SK-N-SH (cell line): ENCODE measurements around the gene IRF2BPL.

Experiments used
- CHD2 ChIP-seq: fragments of 150-350 bp; IDR thresholded peaks from 2 replicates; pipeline ENCODE4 v1.6.1; 2018; ENCODE audit warnings: low read length; ENCODE audit not compliant: partially characterized antibody
- CTCF ChIP-seq: fragments of 200-600 bp; sonication (generic); IDR thresholded peaks from 2 replicates; pipeline ENCODE4 v1.6.1; 2017; ENCODE audit warnings: antibody characterized with exemption, mild to moderate bottlenecking, moderate library complexity
- ELF1 ChIP-seq: IDR thresholded peaks from 2 replicates; pipeline ENCODE4 v1.4.0; 2012
- EP300 ChIP-seq, 2 experiments: IDR thresholded peaks; 2 replicates each; pipeline versions ENCODE4 v1.4.0 to v1.6.1; 2012; ENCODE audit warnings: borderline replicate concordance in 1 of 2, low read depth in 1 of 2, low read length in 1 of 2
- EZH2phosphoT487 ChIP-seq: fragments of 200-600 bp; sonication (generic); IDR thresholded peaks from 2 replicates; pipeline ENCODE4 v1.6.1; 2017; ENCODE audit warnings: low read depth, mixed run types, mild to moderate bottlenecking, antibody characterized with exemption, moderate library complexity, borderline replicate concordance
- FOXM1 ChIP-seq: IDR thresholded peaks from 2 replicates; pipeline ENCODE4 v1.4.0; 2012; ENCODE audit warnings: low read depth, mild to moderate bottlenecking
- GABPA ChIP-seq: IDR thresholded peaks from 2 replicates; pipeline ENCODE4 v1.4.0; 2012; ENCODE audit warnings: low read depth, mild to moderate bottlenecking
- JUND ChIP-seq: IDR thresholded peaks from 2 replicates; pipeline ENCODE4 v1.4.0; 2012
- MAX ChIP-seq: IDR thresholded peaks from 2 replicates; pipeline ENCODE4 v1.4.0; 2012; ENCODE audit warnings: low read depth
- NRF1 ChIP-seq: IDR thresholded peaks from 2 replicates; pipeline ENCODE4 v1.6.1; 2012; ENCODE audit warnings: low read depth, mild to moderate bottlenecking, low read length
- POLR2AphosphoS5 ChIP-seq: IDR thresholded peaks from 2 replicates; pipeline ENCODE4 v1.6.1; 2012; ENCODE audit warnings: low read depth, low read length
- RFX5 ChIP-seq: IDR thresholded peaks from 2 replicates; pipeline ENCODE4 v1.6.1; 2012; ENCODE audit warnings: mild to moderate bottlenecking, improper control_type of control experiment, low read length
- TAF1 ChIP-seq: IDR thresholded peaks from 2 replicates; pipeline ENCODE4 v1.6.1; 2012; ENCODE audit warnings: low read depth, mild to moderate bottlenecking, low read length, moderate library complexity, borderline replicate concordance
- YY1 ChIP-seq: IDR thresholded peaks from 2 replicates; pipeline ENCODE4 v1.4.0; 2012; ENCODE audit warnings: low read depth, mild to moderate bottlenecking

GRCh38 chr14:76996563-76997146 is 31.9 kb downstream of the IRF2BPL start:
- TF ChIP-seq EP300 (IDR thresholded peaks at IDR 0.05; ENCODE audit: borderline replicate concordance in 1 of 2, low read depth in 1 of 2, low read length in 1 of 2) (no peak), CHD2 (no peak), RFX5 (no peak), CTCF (no peak), JUND (no peak), TAF1 (no peak), NRF1 (no peak), POLR2AphosphoS5 (no peak), GABPA (no peak), YY1 (no peak), MAX (no peak), FOXM1 (no peak), ELF1 (no peak), EZH2phosphoT487 (no peak)
